ENCODE measurements around the gene CXCL16. TPM values are rescaled to one million over a fixed set of nuclear protein-coding genes. Genes with fewer than 3 reads are reported as not detected.

CXCL16 gene
- total and polyA plus RNA-seq, 2 of the 13 experiments (the other 11 are each of a cell fraction or from before 2014, with no cell fraction given) = 9.4 to 101 TPM

- TF ChIP-seq EED (CRISPR knock-in tag; IDR thresholded peaks at IDR 0.05) = no peak
- no peak for TF ChIP-seq TRIM22 (IDR thresholded peaks at IDR 0.05)
- peak; percentile 71 for TF ChIP-seq HNRNPLL (IDR thresholded peaks at IDR 0.05; ENCODE audit: low read depth, low read length, poor library complexity, severe bottlenecking)
- TF ChIP-seq FOXC1 (CRISPR knock-in tag; IDR thresholded peaks at IDR 0.05; ENCODE audit: borderline replicate concordance) = 0 out of 2 replicates have a peak, but pooled peaks have one; percentile 51
- TF ChIP-seq ZNF747 (CRISPR knock-in tag; IDR thresholded peaks at IDR 0.05; ENCODE audit: borderline replicate concordance) = no peak
- TF ChIP-seq ZNF281 (CRISPR knock-in tag; IDR thresholded peaks at IDR 0.05; ENCODE audit: borderline replicate concordance) = peak; percentile 47; the same call in 1 of the 2 replicates
- no peak; the same call in 1 of the 2 replicates for TF ChIP-seq ZNF556 (CRISPR knock-in tag; IDR thresholded peaks at IDR 0.05; ENCODE audit: borderline replicate concordance)
- TF ChIP-seq ZFP62 (CRISPR knock-in tag; IDR thresholded peaks at IDR 0.05) = no peak
- TF ChIP-seq SMYD3 (CRISPR knock-in tag; IDR thresholded peaks at IDR 0.05) = no peak
- no peak for TF ChIP-seq RFX3 (CRISPR knock-in tag; IDR thresholded peaks at IDR 0.05)
- TF ChIP-seq THYN1 (CRISPR knock-in tag; IDR thresholded peaks at IDR 0.05; ENCODE audit: borderline replicate concordance, low read depth) = no peak
- TF ChIP-seq HOMEZ (CRISPR knock-in tag; IDR thresholded peaks at IDR 0.05; ENCODE audit: low read depth) = 0 out of 2 replicates have a peak, but pooled peaks have one; percentile 34
- TF ChIP-seq ATF2 (CRISPR knock-in tag; IDR thresholded peaks at IDR 0.05) = no peak
- TF ChIP-seq CHD4 (IDR thresholded peaks at IDR 0.05; ENCODE audit: borderline replicate concordance, low read length) = no peak
- peak; percentile 41; the same call in 1 of the 2 replicates for TF ChIP-seq SAFB2 (CRISPR knock-in tag; IDR thresholded peaks at IDR 0.05; ENCODE audit: borderline replicate concordance, low read depth)
- peak; percentile 63; the same call in 1 of the 2 replicates for TF ChIP-seq FOXO1 (CRISPR knock-in tag; IDR thresholded peaks at IDR 0.05)
- TF ChIP-seq ADNP (CRISPR knock-in tag; IDR thresholded peaks at IDR 0.05) = no peak
- no peak for TF ChIP-seq THAP8 (CRISPR knock-in tag; IDR thresholded peaks at IDR 0.05; ENCODE audit: borderline replicate concordance)
Measured at GRCh38 chr17:4788807-4789700, 49.3 kb upstream of the CXCL16 start, which contains the start of gene GLTPD2 (continued).

Data from HepG2 (cell line).